K562 (cell line): ENCODE results near the gene CASP9. TPM values are rescaled to one million over a fixed set of nuclear protein-coding genes. Genes with fewer than 3 reads are reported as not detected.

Experiments used
- MGA ChIP-seq: fragments of 450-650 bp; IDR thresholded peaks from 2 replicates; pipeline ENCODE4 v1.6.1; 2016; ENCODE audit warnings: mild to moderate bottlenecking, moderate library complexity
- PKNOX1 ChIP-seq: fragments of 450-650 bp; IDR thresholded peaks from 2 replicates; pipeline ENCODE4 v1.6.1; 2016
- TBL1XR1 ChIP-seq, 2 experiments: IDR thresholded peaks; 2 replicates each; pipeline ENCODE4 v1.6.1; 2012; ENCODE audit warnings: improper control_type of control experiment in 2 of 2, low read length in 2 of 2, mild to moderate bottlenecking in 1 of 2
- ZBTB17 ChIP-seq: fragments of 450-650 bp; formaldehyde crosslinking; IDR thresholded peaks from 2 replicates; pipeline ENCODE4 v1.4.0; 2020; ENCODE audit warnings: mild to moderate bottlenecking
- polyA plus RNA-seq, 8 experiments: library from polyadenylated mRNA; depleted of rRNA in 4 of 8; stranded (reverse) in 5 of 8; unstranded in 3 of 8; fragments of >200 nt; fragmentation: Nextera tagmentation in 2 of 8; fragmentation: Illumina TruSeq in 1 of 8; extraction: Ambion mirVana in 2 of 8; extraction: Trizol in 1 of 8; gene quantifications; 2 replicates each; pipeline versions ENCODE4 v1.2.1 to v1.2.3, GENCODE V29; 2011 to 2014; ENCODE audit warnings: inconsistent platforms in 1 of 8, missing spikeins in 1 of 8
- total RNA-seq, 7 experiments: library from RNA; depleted of rRNA in 6 of 7; stranded (reverse); fragments of >200 nt in 6 of 7; fragmentation: Illumina TruSeq in 2 of 7; extraction: Trizol in 2 of 7; gene quantifications; 2 replicates each; pipeline versions ENCODE4 v1.2.1 to v1.2.3, GENCODE V29; 2011 to 2021; ENCODE audit warnings: low replicate concordance in 1 of 7
- TF ChIP-seq, protein P1 (sequence below), 3 experiments: fragments of 200-800 bp in 1 of 3; fragments of 250-450 bp in 1 of 3; fragments of 450-650 bp in 1 of 3; sonication (Bioruptor Pico) in 1 of 3; sonication (Bioruptor generic) in 1 of 3; formaldehyde crosslinking in 1 of 3; IDR thresholded peaks; 2 replicates each; pipeline versions ENCODE4 v1.6.1 to v1.8.0; 2016 to 2022; ENCODE audit warnings: mild to moderate bottlenecking in 2 of 3, missing genetic modification characterization in 2 of 3, missing compliant biosample characterization in 1 of 3, moderate library complexity in 1 of 3
- TF ChIP-seq, protein P2 (sequence below): sonication (generic); formaldehyde crosslinking; IDR thresholded peaks from 2 replicates; pipeline ENCODE4 v1.5.0; 2020; ENCODE audit warnings: missing genetic modification reagents

Gene CASP9
- total and polyA plus RNA-seq, 9 of the 15 experiments (the other 6 are each of a cell fraction or from before 2014, with no cell fraction given) = 10.8 to 54.1 (median 30.7) TPM

DNA sequence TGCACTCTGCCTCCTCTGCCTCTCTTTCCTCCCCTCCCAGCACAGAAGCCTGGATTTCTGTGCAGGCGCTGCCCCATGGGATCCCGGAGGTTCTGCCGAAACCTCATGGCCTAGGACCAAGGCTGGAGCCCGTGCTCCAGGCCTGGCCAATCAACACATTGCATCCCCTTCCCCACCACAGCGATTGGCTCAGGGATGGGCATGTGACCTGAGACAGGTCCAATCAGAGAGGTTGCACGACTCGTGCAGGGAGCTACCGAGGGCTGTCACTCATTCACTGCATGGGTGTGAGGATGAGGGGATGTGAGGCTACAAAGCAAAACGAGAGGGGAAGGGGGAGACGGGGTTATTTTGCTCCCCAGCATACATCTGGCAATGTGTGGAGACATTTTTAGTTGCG lies 51.4 kb downstream of the CASP9 start (continued):
- TF ChIP-seq, protein P1, sequence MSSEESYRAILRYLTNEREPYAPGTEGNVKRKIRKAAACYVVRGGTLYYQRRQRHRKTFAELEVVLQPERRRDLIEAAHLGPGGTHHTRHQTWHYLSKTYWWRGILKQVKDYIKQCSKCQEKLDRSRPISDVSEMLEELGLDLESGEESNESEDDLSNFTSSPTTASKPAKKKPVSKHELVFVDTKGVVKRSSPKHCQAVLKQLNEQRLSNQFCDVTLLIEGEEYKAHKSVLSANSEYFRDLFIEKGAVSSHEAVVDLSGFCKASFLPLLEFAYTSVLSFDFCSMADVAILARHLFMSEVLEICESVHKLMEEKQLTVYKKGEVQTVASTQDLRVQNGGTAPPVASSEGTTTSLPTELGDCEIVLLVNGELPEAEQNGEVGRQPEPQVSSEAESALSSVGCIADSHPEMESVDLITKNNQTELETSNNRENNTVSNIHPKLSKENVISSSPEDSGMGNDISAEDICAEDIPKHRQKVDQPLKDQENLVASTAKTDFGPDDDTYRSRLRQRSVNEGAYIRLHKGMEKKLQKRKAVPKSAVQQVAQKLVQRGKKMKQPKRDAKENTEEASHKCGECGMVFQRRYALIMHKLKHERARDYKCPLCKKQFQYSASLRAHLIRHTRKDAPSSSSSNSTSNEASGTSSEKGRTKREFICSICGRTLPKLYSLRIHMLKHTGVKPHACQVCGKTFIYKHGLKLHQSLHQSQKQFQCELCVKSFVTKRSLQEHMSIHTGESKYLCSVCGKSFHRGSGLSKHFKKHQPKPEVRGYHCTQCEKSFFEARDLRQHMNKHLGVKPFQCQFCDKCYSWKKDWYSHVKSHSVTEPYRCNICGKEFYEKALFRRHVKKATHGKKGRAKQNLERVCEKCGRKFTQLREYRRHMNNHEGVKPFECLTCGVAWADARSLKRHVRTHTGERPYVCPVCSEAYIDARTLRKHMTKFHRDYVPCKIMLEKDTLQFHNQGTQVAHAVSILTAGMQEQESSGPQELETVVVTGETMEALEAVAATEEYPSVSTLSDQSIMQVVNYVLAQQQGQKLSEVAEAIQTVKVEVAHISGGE (CRISPR knock-in tag; IDR thresholded peaks at IDR 0.05) = no peak
- TF ChIP-seq MGA = peak; percentile 60
- TF ChIP-seq PKNOX1 = peak; percentile 93
- no peak for TF ChIP-seq ZBTB17 (CRISPR knock-in tag)
- TF ChIP-seq, protein P2, sequence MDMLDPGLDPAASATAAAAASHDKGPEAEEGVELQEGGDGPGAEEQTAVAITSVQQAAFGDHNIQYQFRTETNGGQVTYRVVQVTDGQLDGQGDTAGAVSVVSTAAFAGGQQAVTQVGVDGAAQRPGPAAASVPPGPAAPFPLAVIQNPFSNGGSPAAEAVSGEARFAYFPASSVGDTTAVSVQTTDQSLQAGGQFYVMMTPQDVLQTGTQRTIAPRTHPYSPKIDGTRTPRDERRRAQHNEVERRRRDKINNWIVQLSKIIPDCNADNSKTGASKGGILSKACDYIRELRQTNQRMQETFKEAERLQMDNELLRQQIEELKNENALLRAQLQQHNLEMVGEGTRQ (CRISPR knock-in tag) = peak; percentile 95
- TF ChIP-seq TBL1XR1 (IDR thresholded peaks at IDR 0.05; ENCODE audit: low read length in 2 of 2) = no peak
